Peyer's patch (tissue), 4 donors: ENCODE measurements around the gene EDNRA.

Experiments
- POLR2A ChIP-seq, 2 donors: fragments of 450-650 bp; IDR thresholded peaks; one replicate each; pipeline ENCODE4 v1.5.1; 2017; ENCODE audit warnings: antibody characterized with exemption in 2 of 2, mild to moderate bottlenecking in 2 of 2, moderate library complexity in 2 of 2
- TF ChIP-seq, protein P1 (sequence below), 6 experiments: fragments of 450-650 bp in 4 of 6; fragments of 200-600 bp in 2 of 6; sonication (generic) in 1 of 6; IDR thresholded peaks; one replicate each; pipeline ENCODE4 v1.5.1; 2017 to 2019; ENCODE audit warnings: antibody characterized with exemption in 6 of 6, mild to moderate bottlenecking in 3 of 6, moderate library complexity in 1 of 6

DNA sequence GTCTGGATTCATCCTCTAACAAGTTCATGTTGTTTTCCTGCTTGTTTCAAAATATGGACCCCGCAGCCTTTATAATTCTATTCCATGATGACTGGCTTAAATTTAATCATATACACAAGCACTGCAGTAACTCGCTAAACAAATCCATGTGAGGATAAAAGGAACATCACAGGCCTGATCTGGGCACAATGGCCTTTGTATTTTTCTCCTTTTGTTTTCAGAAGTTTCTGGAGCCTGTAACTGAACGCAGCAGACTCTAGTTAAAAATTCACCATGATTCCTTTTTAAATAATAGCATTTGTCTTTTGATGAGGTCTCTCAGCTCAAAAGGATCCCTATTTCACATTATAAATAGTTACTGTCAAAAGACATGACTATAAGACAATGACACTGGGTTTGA is 106.1 kb downstream of the EDNRA start:
- TF ChIP-seq, protein P1, sequence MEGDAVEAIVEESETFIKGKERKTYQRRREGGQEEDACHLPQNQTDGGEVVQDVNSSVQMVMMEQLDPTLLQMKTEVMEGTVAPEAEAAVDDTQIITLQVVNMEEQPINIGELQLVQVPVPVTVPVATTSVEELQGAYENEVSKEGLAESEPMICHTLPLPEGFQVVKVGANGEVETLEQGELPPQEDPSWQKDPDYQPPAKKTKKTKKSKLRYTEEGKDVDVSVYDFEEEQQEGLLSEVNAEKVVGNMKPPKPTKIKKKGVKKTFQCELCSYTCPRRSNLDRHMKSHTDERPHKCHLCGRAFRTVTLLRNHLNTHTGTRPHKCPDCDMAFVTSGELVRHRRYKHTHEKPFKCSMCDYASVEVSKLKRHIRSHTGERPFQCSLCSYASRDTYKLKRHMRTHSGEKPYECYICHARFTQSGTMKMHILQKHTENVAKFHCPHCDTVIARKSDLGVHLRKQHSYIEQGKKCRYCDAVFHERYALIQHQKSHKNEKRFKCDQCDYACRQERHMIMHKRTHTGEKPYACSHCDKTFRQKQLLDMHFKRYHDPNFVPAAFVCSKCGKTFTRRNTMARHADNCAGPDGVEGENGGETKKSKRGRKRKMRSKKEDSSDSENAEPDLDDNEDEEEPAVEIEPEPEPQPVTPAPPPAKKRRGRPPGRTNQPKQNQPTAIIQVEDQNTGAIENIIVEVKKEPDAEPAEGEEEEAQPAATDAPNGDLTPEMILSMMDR (IDR thresholded peaks at IDR 0.05): no peak
- no peak for TF ChIP-seq POLR2A (IDR thresholded peaks at IDR 0.05)
